ENCODE results near the gene PPM1E.

Gene PPM1E

GRCh38 chr17:59001158-59001814 is 245.6 kb downstream of the PPM1E start:
- peak; percentile 48 for DNase-seq

GRCh38 chr17:59002126-59002525 is 246.5 kb downstream of the PPM1E start:
- DNase-seq, result no peak

GRCh38 chr17:59002848-59003247 is 247.2 kb downstream of the PPM1E start:
- no peak for DNase-seq

GRCh38 chr17:59003860-59004259 is 248.2 kb downstream of the PPM1E start:
- no peak for DNase-seq

- peak; percentile 56 for DNase-seq
These were observed 248.9 kb downstream of the PPM1E start for GRCh38 chr17:59004338-59005111.

GRCh38 chr17:59007995-59008394 is 252.3 kb downstream of the PPM1E start:
- no peak for DNase-seq

- DNase-seq, result no peak
These were observed 253.1 kb downstream of the PPM1E start for GRCh38 chr17:59008737-59009136.

- no peak for DNase-seq
These were observed 254.4 kb downstream of the PPM1E start for GRCh38 chr17:59010026-59010425.

- no peak for DNase-seq
These were observed 256.3 kb downstream of the PPM1E start for GRCh38 chr17:59011975-59012374.

GRCh38 chr17:59018019-59018418 is 262.4 kb downstream of the PPM1E start:
- no peak for DNase-seq

GRCh38 chr17:59024916-59025315 is 269.3 kb downstream of the PPM1E start:
- no peak for DNase-seq

GRCh38 chr17:59026176-59026939 is 270.7 kb downstream of the PPM1E start:
- no peak for DNase-seq

- no peak for DNase-seq
These were observed 272.1 kb downstream of the PPM1E start for GRCh38 chr17:59027750-59028149.

GRCh38 chr17:59028328-59028727 is 272.7 kb downstream of the PPM1E start:
- DNase-seq, result no peak

- DNase-seq, result no peak
These were observed 275.2 kb downstream of the PPM1E start for GRCh38 chr17:59030811-59031210.
